ENCODE measurements around the gene DERA. TPM values are rescaled to one million over a fixed set of nuclear protein-coding genes. Genes with fewer than 3 reads are reported as not detected.
"Not testable (repeated sequence)": the region's sequence is repeated elsewhere in the genome, so short reads cannot be mapped to it uniquely, and the experiment has no call there.

The DERA gene
- total and polyA plus RNA-seq, 8 donors, result 10.5 to 22.4 (median 16.3) TPM

- intact Hi-C loops (cut with DNase I), result no loop called here
- ATAC-seq (no peak), FAIRE-seq (no peak), DNase-seq (no peak)
- Histone ChIP-seq H3K27me3 (no peaks in the 10 kb centered on the region), H3K36me3 (no peaks in the 10 kb centered on the region), H3K4me3 (no peak overlapping the region), H3K9me3 (no peaks in the 10 kb centered on the region), H3K4me1 (no peaks in the 10 kb centered on the region), H3K27ac (no peak overlapping the region)
- WGBS, 2 donors, result 91 to 100% methylated on average over 1 of the region's 1 CpG
- TF ChIP-seq, protein P1, sequence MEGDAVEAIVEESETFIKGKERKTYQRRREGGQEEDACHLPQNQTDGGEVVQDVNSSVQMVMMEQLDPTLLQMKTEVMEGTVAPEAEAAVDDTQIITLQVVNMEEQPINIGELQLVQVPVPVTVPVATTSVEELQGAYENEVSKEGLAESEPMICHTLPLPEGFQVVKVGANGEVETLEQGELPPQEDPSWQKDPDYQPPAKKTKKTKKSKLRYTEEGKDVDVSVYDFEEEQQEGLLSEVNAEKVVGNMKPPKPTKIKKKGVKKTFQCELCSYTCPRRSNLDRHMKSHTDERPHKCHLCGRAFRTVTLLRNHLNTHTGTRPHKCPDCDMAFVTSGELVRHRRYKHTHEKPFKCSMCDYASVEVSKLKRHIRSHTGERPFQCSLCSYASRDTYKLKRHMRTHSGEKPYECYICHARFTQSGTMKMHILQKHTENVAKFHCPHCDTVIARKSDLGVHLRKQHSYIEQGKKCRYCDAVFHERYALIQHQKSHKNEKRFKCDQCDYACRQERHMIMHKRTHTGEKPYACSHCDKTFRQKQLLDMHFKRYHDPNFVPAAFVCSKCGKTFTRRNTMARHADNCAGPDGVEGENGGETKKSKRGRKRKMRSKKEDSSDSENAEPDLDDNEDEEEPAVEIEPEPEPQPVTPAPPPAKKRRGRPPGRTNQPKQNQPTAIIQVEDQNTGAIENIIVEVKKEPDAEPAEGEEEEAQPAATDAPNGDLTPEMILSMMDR (IDR thresholded peaks at IDR 0.05), result no peak
Observed at GRCh38 chr12:15939111-15939510, 28.0 kb downstream of the DERA start.

GRCh38 chr12:15942475-15942874, 31.3 kb downstream of the DERA start:
- Histone ChIP-seq H3K4me3 (no peak overlapping the region), H3K27me3 (no peaks in the 10 kb centered on the region), H3K36me3 (no peaks in the 10 kb centered on the region), H3K9me3 (no peaks in the 10 kb centered on the region), H3K4me1 (no peaks in the 10 kb centered on the region), H3K27ac (no peak overlapping the region)
- DNase-seq (no peak), ATAC-seq (no peak), FAIRE-seq (no peak)
- TF ChIP-seq, protein P1 (IDR thresholded peaks at IDR 0.05), result no peak
- 96 to 98% methylated on average over 5 of the region's 5 CpGs for WGBS, 2 donors
- intact Hi-C loops (cut with DNase I), result no loop called here

DNA sequence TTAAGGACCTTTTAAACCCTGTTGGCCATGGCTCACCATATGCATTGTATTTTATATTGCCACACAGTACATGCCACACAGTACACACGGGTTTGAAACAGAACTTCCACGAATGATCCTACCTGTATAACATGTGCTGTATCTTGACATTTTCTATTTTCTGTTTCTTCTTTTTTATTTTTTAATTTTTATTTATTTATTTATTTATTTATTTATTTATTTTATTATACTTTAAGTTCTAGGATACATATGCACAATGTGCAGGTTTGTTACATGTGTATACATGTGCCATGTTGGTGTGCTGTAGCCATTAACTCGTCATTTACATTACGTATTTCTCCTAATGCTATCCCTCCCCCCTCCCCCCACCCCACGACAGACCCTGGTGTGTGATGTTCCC, 32.4 kb downstream of the DERA start:
- H3K4me3 ChIP-seq; ATAC-seq; H3K36me3 ChIP-seq; DNase-seq; FAIRE-seq; H3K27me3 ChIP-seq; intact Hi-C loops (cut with DNase I); H3K27ac ChIP-seq; H3K9me3 ChIP-seq; H3K4me1 ChIP-seq: not testable (repeated sequence)
- WGBS, 2 donors, result 92 to 94% methylated on average over 5 of the region's 5 CpGs

DNA sequence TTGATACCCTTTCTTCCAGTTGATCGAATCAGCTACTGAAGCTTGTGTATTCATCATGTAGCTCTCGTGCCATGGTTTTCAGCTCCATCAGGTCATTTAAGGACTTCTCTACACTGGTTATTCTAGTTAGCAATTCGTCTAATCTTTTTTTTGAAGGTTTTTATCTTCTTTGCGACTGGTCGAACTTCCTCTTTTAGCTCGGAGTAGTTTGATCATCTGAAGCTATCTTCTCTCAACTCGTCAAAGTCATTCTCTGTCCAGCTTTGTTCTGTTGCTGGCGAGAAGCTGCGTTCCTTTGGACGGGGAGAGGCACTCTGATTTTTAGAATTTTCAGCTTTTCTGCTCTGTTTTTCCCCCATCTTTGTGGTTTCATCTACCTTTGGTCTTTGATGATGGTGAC, 37.3 kb downstream of the DERA start:
- H3K4me1 ChIP-seq; H3K9me3 ChIP-seq; H3K36me3 ChIP-seq; H3K27me3 ChIP-seq; H3K4me3 ChIP-seq; intact Hi-C loops (cut with DNase I); H3K27ac ChIP-seq; DNase-seq; FAIRE-seq; ATAC-seq: not testable (repeated sequence)
- WGBS, 2 donors, result 94 to 95% methylated on average over 10 of the region's 10 CpGs

- DNase-seq, result no peak
- H3K27me3 ChIP-seq, result no peaks in the 10 kb centered on the region
- intact Hi-C loops (cut with DNase I), result no loop called here
- H3K4me3 ChIP-seq, result no peak overlapping the region
- no peak for FAIRE-seq
- peaks cover 0 to 8% (median 0%) of the 10 kb centered on the region in 3 donors for H3K4me1 ChIP-seq
- no peak overlapping the region for H3K27ac ChIP-seq
- no peaks in the 10 kb centered on the region for H3K9me3 ChIP-seq
- no peak for ATAC-seq
- TF ChIP-seq, protein P1 (IDR thresholded peaks at IDR 0.05), result no peak
- H3K36me3 ChIP-seq, result no peaks in the 10 kb centered on the region
- WGBS, 2 donors, result 84 to 88% methylated on average over 4 of the region's 4 CpGs
Observed at GRCh38 chr12:15955281-15955680, 44.1 kb downstream of the DERA start.

- intact Hi-C loops (cut with DNase I), result no loop called here
- Histone ChIP-seq H3K4me3 (no peak overlapping the region), H3K4me1 (peaks cover 0 to 8% (median 0%) of the 10 kb centered on the region in 3 donors), H3K36me3 (no peaks in the 10 kb centered on the region), H3K27me3 (no peaks in the 10 kb centered on the region), H3K9me3 (no peaks in the 10 kb centered on the region), H3K27ac (no peak overlapping the region)
- 18 to 24% methylated on average over 1 of the region's 1 CpG for WGBS, 2 donors
- TF ChIP-seq, protein P1 (IDR thresholded peaks at IDR 0.05), result no peak
- peak in 1 of 4 donors; percentile 18 for ATAC-seq
- FAIRE-seq, result no peak
- no peak for DNase-seq
Observed at GRCh38 chr12:15956010-15956409, 44.9 kb downstream of the DERA start.

All from pancreas (tissue), 10 donors.